Right forelimb (tissue), 1 donor: ENCODE measurements around the gene GRAMD2B.
"Not testable (repeated sequence)": the region's sequence is repeated elsewhere in the genome, so short reads cannot be mapped to it uniquely, and the experiment has no call there.

Source experiments
- DNase-seq: peaks from one replicate; pipeline ENCODE4 v3.0.0-alpha.2; 2018

GRAMD2B gene

GRCh38 chr5:126452477-126452876 is 29.3 kb downstream of the GRAMD2B start:
- DNase-seq = no peak

GRCh38 chr5:126454081-126454480 is 30.9 kb downstream of the GRAMD2B start:
- no peak for DNase-seq

- no peak for DNase-seq
These were observed 31.3 kb downstream of the GRAMD2B start for GRCh38 chr5:126454535-126454934.

GRCh38 chr5:126455264-126455663 is 32.1 kb downstream of the GRAMD2B start:
- no peak for DNase-seq

GRCh38 chr5:126455728-126456127 is 32.5 kb downstream of the GRAMD2B start:
- no peak for DNase-seq

GRCh38 chr5:126456217-126456820 is 33.1 kb downstream of the GRAMD2B start:
- no peak for DNase-seq

GRCh38 chr5:126460459-126460858 is 37.2 kb downstream of the GRAMD2B start:
- DNase-seq = no peak

DNA sequence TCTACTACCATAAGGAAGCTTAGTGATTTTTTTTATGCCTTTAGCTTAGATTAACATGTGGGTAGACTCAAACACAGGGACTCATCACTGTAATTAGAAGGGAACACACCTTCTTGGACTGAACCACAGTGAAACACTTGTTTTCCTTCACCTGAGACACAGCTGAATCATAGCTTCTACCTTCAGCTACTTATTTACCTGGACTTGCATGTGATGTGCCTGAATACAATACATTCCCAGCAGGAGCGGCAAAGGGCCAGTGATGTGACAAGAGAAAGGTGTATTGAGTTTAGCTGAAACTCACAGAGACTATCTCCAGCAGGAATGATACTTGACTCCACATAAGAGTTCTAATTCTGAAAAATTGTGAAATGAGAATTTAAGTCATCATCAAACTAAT is 37.8 kb downstream of the GRAMD2B start:
- no peak for DNase-seq

- DNase-seq = no peak
These were observed 38.6 kb downstream of the GRAMD2B start for GRCh38 chr5:126461838-126462237.

DNA sequence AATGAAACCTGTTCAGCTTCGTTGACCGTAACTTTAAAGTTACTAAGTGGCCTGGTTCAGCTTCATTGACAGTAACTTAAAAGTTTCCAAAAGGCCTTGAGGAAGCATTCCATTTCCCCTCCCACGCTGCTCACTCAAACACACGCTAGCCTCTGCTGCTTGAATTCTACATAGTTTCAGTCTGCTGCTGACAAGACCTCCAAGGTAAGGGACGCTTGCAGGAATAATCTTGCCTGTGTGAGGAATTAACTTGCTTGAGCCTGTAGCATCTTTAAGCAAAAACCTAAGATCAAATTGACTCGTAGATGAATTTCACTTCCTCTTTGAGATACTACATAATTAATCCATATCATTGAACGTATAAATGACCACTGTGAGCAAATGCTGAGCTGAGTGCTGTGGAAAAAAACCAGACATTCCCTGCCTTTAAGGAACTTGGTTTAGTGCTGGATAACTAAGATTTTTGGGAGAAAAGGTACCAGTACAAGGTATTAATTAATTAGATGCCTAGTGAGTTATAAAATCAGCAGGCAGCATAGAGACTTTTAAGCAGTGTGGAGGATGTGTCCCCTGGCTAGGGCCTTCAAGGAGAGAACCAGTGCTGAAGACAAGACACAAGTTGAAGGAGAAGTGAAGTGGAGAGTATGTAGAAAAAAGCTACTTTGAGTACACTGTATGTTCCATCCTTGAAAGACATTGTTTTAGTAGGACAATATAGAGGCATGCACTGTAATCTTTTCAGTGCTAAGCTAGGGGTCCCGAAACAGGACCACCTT is 39.2 kb downstream of the GRAMD2B start:
- DNase-seq = no peak

- DNase-seq = no peak
These were observed 40.8 kb downstream of the GRAMD2B start for GRCh38 chr5:126464016-126464415.

GRCh38 chr5:126464959-126465358 is 41.8 kb downstream of the GRAMD2B start:
- no peak for DNase-seq

GRCh38 chr5:126468091-126468490 is 44.9 kb downstream of the GRAMD2B start:
- no peak for DNase-seq

DNA sequence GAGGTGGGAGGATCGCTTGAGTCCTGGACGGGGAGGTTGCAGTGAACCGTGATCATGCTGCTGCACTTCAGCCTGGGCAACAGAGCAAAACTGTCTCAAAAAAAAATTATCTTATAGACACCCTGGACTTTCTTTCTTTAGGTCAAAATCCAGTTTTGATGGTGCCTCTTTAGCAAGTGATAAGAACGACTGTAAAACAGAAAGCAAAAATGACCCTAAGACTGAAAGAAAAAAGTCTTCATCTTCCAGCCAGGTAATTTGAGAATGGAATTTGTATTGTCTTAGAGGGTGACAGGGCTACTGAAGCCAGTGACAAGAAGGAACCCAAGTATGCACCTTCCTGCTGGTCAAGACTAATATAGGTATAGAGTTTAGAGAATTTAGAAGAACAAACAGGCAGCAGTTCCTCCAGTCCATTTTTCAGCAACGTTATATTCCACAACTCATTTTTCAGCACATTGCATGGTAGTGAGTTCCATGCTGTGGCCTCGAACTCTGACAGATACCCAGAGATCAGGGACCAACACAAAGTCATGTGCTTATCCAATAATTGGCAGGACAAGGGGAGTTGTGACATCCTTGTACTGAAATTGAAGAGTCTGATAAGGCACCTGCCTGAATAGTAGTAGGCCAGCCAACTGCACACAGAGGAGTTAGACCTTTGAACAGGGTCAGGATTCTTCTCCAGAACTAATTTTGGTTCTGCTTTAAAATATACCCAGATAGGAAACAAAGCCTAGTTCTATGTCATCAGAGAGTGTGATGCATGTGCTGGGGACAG is 46.5 kb downstream of the GRAMD2B start:
- DNase-seq = no peak

- DNase-seq = not testable (repeated sequence)
These were observed 47.3 kb downstream of the GRAMD2B start for GRCh38 chr5:126470529-126470928.

DNA sequence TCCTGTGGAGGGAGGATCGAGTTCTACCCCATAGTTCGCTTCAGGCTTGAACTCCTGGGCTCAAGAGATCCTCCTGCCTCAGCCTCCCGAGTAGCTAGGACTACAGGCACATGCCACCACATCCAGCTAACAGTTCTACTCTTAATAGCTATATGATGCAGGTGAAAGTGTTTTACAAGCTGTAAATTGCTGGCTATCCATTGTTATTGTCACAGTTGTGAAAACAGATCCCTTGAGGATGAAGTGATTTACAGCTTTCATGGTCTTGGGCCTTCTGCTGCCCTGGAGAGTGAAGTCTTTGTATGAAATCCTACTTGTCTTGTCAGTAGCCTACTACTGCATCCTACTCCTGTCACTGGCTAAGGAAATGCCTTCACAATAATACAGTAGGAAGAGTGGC is 48.0 kb downstream of the GRAMD2B start:
- no peak for DNase-seq

GRCh38 chr5:126471875-126472537 is 48.8 kb downstream of the GRAMD2B start:
- no peak for DNase-seq

DNA sequence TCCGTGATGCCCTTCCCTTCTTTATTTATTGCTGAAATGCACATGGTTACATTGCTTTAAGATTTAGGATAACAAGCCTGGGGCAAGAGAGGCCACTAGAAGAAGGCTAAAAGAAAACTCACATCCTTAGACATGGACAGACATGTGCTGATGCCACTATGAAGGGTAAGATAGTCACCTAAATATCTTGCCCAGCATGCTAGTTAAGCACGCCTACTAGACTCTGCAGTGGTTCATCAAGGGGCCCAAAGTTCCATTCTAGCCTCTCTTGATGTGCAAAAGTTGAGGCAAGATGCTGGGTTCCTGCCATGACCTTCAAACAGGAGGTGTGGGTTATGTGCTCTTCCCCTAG is 49.3 kb downstream of the GRAMD2B start:
- no peak for DNase-seq

DNA sequence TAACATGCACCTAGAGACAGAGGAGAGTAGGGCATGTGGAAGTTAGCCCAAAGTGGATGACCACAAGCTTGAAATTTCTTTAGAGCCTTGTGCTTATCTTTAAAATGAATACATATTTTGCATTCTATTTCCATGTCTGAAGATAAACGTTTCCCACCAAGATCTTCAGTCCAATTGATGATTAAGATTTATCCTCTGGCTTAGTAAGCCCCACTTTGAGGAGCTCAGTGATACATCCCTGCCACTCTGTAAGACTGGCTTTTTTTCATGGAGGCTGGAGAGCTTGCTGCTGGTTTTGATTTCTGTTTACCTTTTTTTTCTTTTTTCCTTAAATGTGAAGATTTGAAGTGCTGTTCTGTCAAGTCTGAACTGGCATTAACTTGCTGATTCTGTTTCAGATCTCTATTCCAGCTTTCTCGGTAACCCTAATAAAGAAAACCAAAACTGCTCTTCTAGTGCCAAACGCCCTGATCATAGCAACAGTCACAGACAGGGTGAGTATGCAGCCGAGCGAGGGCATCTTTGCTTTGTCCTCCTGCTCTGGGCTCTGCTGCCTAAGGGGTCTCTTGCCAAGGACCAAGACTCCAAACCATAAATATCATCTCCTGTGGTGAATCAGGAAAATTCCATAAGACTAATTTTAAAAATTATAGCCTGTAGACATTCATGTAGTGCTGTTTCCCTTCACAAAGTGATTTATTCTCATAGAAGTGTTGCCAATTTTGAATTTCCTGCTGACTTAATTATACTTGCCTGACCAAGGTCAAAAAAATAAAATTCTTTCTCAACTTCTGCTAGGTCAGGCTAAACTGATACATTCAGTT is 54.3 kb downstream of the GRAMD2B start:
- DNase-seq = no peak

DNA sequence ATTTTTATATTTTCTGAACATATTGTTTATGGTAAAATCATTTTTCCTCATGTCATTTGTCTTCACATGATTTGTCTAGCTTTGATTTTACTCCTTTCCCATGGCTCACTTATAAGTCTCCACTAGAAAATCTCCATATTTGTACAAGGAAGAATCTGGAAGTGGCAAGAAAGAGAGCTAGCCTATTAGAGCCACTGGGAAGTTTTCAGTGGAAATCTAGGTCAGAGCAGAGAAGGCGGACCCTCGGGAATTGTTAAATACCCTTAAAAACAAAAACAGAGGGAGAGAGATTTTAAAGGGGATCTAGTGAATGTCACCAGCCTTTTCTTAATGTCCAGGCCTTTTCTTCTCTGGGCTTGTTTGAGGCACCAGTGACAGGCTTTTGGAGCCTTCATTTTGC is 56.6 kb downstream of the GRAMD2B start:
- no peak for DNase-seq

DNA sequence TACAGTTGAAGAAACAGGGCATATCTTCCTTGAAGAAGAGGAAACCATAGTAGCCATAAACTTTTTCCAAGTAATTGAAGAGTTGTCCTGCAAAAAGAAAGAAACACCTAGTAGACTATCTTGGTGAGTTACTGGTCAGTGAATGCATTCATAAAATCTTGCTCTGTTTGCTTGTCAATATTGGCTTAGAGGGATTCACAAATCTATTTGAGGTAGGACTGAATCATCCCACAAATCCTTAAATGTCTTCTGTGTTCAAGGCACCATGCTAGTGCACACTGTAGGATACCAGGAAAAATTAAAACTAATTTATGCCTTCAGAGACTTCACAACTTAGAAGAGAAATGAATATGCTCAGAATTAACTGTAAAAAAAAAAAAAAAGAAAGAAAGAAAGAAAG is 57.6 kb downstream of the GRAMD2B start:
- no peak for DNase-seq

DNA sequence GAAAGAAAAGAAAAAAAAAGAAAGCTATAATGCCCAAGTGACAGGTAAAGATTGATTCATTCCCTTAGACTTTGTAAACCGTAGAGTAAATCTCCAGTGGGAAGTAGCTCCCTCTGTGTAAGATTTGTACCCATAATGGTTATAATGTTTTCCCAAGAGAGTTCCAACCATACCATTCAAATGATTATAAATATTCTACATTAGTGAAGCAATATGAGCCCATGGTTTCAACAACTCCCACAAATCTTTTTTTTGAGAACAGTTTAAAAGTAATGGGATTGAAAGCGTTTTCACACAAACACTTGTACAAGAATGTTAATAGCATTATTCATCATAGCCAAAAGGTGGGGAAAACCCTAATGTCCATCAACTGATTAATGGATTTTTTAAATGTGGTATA is 58.0 kb downstream of the GRAMD2B start:
- no peak for DNase-seq

DNA sequence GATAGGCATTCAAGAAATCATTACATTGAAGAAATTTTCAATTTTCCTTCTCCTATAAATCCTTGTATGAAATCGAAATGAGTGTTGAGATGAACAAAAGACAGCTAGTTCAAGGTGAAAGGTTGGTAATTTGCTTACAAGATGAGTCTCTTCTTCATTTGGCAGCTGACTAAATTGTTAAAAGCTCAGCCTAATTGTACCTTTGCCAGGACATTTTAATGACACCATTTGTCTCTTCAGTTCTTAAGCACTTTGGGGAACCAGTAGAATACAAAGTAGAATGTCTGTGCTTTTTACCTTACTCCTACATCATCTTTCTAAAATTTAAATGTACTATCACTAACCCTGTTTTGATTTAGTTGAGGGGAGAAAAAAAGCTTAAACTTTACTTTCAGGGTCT is 59.4 kb downstream of the GRAMD2B start:
- DNase-seq = no peak
